SH-SY5Y (cell line): Measurements from ENCODE around the gene ZFPM1.

Experiments used
- GATA2 ChIP-seq: IDR thresholded peaks from 2 replicates; pipeline ENCODE4 v1.6.1; 2011; ENCODE audit warnings: mild to moderate bottlenecking, low read depth, low read length
- GATA3 ChIP-seq: IDR thresholded peaks from 2 replicates; pipeline ENCODE4 v1.6.1; 2011; ENCODE audit warnings: low read depth, mild to moderate bottlenecking, low read length, moderate library complexity

- TF ChIP-seq GATA2: no peak
- no peak for TF ChIP-seq GATA3
Measured at GRCh38 chr16:88582912-88583575, 130.0 kb downstream of the ZFPM1 start.
